Measurements from ENCODE around the gene CCDC85C. TPM values are rescaled to one million over a fixed set of nuclear protein-coding genes. Genes with fewer than 3 reads are reported as not detected.

Gene CCDC85C
- total RNA-seq, 1 donor from 2014 or later: 82.2 TPM

DNA sequence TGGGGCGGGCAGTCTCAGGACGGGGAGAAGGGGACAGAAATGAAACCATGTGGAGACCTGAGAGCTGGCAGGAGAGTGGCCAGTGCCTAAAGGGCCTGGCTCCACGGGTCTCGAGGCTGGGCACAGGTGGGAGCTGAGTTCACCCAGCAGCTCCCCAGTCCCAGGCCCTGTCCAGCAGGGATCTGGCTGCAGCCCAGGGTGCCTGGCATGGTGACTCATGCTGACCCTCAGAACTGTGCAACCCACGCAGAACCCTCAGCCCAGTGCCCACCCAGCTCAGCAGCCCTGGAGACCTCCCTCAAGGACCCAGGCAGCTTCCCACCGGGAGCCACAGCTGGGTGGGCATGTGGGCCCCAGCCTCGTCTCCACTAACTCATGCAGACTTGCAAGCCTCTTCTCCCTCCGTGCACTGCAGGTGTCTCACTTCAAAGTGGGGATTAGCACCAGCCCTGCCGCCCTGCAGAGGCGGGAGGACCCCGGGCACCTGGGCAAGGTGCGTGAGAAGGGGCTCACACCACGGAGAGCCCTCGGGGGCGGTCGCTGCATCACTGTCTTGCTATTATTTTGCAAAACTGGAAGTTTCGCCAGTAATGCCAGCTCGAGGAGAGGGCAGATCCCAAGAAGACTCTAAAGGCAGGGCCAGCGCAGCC lies 76.5 kb downstream of the CCDC85C start:
- TF ChIP-seq, protein P1, sequence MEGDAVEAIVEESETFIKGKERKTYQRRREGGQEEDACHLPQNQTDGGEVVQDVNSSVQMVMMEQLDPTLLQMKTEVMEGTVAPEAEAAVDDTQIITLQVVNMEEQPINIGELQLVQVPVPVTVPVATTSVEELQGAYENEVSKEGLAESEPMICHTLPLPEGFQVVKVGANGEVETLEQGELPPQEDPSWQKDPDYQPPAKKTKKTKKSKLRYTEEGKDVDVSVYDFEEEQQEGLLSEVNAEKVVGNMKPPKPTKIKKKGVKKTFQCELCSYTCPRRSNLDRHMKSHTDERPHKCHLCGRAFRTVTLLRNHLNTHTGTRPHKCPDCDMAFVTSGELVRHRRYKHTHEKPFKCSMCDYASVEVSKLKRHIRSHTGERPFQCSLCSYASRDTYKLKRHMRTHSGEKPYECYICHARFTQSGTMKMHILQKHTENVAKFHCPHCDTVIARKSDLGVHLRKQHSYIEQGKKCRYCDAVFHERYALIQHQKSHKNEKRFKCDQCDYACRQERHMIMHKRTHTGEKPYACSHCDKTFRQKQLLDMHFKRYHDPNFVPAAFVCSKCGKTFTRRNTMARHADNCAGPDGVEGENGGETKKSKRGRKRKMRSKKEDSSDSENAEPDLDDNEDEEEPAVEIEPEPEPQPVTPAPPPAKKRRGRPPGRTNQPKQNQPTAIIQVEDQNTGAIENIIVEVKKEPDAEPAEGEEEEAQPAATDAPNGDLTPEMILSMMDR (IDR thresholded peaks at IDR 0.05; ENCODE audit: unreplicated experiment): no peak
- no peaks in the 10 kb centered on the region for H3K36me3 Mint-ChIP-seq
- H3K4me3 Mint-ChIP-seq: no peak overlapping the region
- no peak for DNase-seq (ENCODE audit: low spot score in 2 of 2, unreplicated experiment in 2 of 2)
- peaks cover 47% of the 10 kb centered on the region for H3K4me1 Mint-ChIP-seq
- H3K27ac Mint-ChIP-seq: peak overlapping the region; percentile 16
- no peaks in the 10 kb centered on the region for H3K9me3 Mint-ChIP-seq
- H3K27me3 Mint-ChIP-seq (ENCODE audit: low read depth): no peaks in the 10 kb centered on the region

- no peaks in the 10 kb centered on the region for H3K36me3 Mint-ChIP-seq
- no peaks in the 10 kb centered on the region for H3K9me3 Mint-ChIP-seq
- TF ChIP-seq, protein P1 (IDR thresholded peaks at IDR 0.05; ENCODE audit: unreplicated experiment): no peak
- no peak overlapping the region for H3K4me3 Mint-ChIP-seq
- peak overlapping the region; percentile 16 for H3K27ac Mint-ChIP-seq
- DNase-seq (ENCODE audit: low spot score in 2 of 2, unreplicated experiment in 2 of 2): no peak
- H3K4me1 Mint-ChIP-seq: peaks cover 51% of the 10 kb centered on the region
- no peaks in the 10 kb centered on the region for H3K27me3 Mint-ChIP-seq (ENCODE audit: low read depth)
These were observed 77.0 kb downstream of the CCDC85C start for GRCh38 chr14:99527026-99527425.

GRCh38 chr14:99525699-99526080 lies 78.3 kb downstream of the CCDC85C start:
- no peak for DNase-seq (ENCODE audit: low spot score in 2 of 2, unreplicated experiment in 2 of 2)
- no peaks in the 10 kb centered on the region for H3K36me3 Mint-ChIP-seq
- H3K4me1 Mint-ChIP-seq: peaks cover 54% of the 10 kb centered on the region
- no peaks in the 10 kb centered on the region for H3K27me3 Mint-ChIP-seq (ENCODE audit: low read depth)
- H3K4me3 Mint-ChIP-seq: no peak overlapping the region
- H3K9me3 Mint-ChIP-seq: no peaks in the 10 kb centered on the region
- TF ChIP-seq, protein P1 (IDR thresholded peaks at IDR 0.05; ENCODE audit: unreplicated experiment): no peak
- no peak overlapping the region for H3K27ac Mint-ChIP-seq

DNA sequence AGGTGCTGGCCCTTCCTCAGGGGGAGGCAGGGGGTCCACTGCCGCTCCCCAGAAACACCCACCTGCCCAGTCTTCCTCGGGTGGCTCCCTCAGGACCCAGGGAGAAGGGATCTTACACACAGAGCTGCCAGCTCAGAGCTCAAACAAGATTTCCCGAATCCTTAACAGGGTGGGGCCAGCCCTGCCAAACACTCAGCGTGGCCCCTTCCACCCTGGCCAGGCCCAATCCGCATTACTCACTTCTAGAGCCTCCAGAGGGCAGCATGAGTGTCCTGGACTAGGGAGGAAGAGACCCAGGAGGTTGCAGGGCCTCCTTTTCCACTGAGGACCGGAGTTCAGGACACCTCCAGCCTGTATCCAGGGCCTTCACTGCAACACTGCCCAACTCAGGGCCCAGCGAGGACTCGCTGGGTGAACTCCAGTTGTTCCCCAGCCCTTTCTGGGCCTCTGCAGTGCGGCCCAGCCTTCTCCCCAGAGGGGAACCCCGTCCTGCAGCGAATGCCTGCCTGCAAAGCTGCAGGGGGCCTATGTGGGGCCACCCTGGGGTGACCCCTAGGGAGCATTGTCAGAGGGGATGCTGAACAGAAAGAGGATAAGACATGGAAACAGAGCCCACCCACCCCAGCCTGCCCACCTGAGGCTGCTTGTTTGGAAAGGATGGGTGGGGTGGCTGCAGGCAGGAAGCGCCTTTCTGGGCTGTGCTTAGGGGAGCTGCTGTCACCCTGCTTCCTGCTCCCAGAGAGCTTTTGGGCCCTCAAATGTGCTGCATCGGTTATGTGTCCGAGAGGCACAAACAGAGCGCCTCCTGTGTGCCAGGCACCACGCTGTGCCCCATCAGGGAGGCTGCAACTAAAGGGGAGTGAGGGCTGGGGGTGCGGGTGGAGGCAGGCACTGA lies 79.0 kb downstream of the CCDC85C start:
- Mint-ChIP-seq H3K27ac (peak overlapping the region; percentile 95), H3K4me1 (peaks cover 50% of the 10 kb centered on the region), H3K27me3 (ENCODE audit: low read depth) (no peaks in the 10 kb centered on the region), H3K9me3 (no peaks in the 10 kb centered on the region), H3K4me3 (no peak overlapping the region), H3K36me3 (no peaks in the 10 kb centered on the region)
- DNase-seq (ENCODE audit: low spot score in 2 of 2, unreplicated experiment in 2 of 2): no peak
- TF ChIP-seq, protein P1 (IDR thresholded peaks at IDR 0.05; ENCODE audit: unreplicated experiment): no peak

DNA sequence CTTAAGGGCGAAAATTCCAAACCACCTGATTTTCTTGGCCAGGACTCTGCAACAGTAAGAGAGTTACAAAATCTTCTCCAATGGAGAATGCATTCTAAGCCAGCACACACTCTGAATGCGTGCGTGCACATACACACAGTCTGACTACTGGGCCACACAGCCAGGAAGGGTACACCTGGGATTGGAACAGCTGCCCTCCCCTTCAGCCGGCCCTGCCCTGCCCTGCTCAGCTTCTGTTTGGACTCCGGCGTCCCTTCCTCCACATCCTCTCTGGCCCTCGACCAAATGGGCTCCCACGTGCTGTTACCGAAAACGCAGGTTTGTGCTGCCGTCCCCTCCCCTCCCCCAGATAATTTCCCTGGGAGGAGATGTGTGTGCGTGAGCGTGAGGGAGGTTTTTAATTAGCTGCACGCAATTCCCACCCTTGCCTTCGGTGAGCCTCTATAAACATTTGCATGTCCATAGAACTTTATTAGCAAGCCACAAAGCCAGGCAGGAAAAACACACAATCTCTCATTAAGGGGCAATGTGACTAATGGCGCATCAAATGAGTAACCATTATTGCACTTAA lies 79.8 kb downstream of the CCDC85C start:
- Mint-ChIP-seq H3K27me3 (ENCODE audit: low read depth) (no peaks in the 10 kb centered on the region), H3K27ac (peak overlapping the region; percentile 95), H3K9me3 (no peaks in the 10 kb centered on the region), H3K36me3 (no peaks in the 10 kb centered on the region), H3K4me1 (peaks cover 50% of the 10 kb centered on the region), H3K4me3 (no peak overlapping the region)
- DNase-seq (ENCODE audit: low spot score in 2 of 2, unreplicated experiment in 2 of 2): no peak
- TF ChIP-seq, protein P1 (IDR thresholded peaks at IDR 0.05; ENCODE audit: unreplicated experiment): no peak

Measured in mesothelial cell of epicardium (in vitro differentiated cells).